ENCODE measurements around the gene MINDY4.

Gene MINDY4

GRCh38 chr7:30931929-30932540 lies 160.8 kb downstream of the MINDY4 start:
- no peak for DNase-seq (ENCODE audit: low read depth in 1 of 2, low spot score in 1 of 2)
- no peak overlapping the region for H3K4me3 ChIP-seq (replicated peaks; ENCODE audit: insufficient read depth, low read length)
- no peaks in the 10 kb centered on the region for H3K27me3 ChIP-seq (ENCODE audit: insufficient read depth, poor library complexity, severe bottlenecking)
- no peak overlapping the region for H3K27ac ChIP-seq (replicated peaks)
- TF ChIP-seq SPI1 (IDR thresholded peaks at IDR 0.05; ENCODE audit: borderline replicate concordance, low read depth) (no peak), POLR2AphosphoS5 (IDR thresholded peaks at IDR 0.05; ENCODE audit: low read depth) (no peak)
- TF ChIP-seq, protein P1, sequence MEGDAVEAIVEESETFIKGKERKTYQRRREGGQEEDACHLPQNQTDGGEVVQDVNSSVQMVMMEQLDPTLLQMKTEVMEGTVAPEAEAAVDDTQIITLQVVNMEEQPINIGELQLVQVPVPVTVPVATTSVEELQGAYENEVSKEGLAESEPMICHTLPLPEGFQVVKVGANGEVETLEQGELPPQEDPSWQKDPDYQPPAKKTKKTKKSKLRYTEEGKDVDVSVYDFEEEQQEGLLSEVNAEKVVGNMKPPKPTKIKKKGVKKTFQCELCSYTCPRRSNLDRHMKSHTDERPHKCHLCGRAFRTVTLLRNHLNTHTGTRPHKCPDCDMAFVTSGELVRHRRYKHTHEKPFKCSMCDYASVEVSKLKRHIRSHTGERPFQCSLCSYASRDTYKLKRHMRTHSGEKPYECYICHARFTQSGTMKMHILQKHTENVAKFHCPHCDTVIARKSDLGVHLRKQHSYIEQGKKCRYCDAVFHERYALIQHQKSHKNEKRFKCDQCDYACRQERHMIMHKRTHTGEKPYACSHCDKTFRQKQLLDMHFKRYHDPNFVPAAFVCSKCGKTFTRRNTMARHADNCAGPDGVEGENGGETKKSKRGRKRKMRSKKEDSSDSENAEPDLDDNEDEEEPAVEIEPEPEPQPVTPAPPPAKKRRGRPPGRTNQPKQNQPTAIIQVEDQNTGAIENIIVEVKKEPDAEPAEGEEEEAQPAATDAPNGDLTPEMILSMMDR (IDR thresholded peaks at IDR 0.05; ENCODE audit: insufficient read depth, low read length): no peak

- H3K4me3 ChIP-seq (replicated peaks; ENCODE audit: insufficient read depth, low read length): no peak overlapping the region
- DNase-seq (ENCODE audit: low read depth in 1 of 2, low spot score in 1 of 2): no peak
- TF ChIP-seq GABPA (IDR thresholded peaks at IDR 0.05; ENCODE audit: low read depth): no peak
- no peak for TF ChIP-seq REST (IDR thresholded peaks at IDR 0.05; ENCODE audit: insufficient replicate concordance, low read depth)
- TF ChIP-seq, protein P1 (IDR thresholded peaks at IDR 0.05; ENCODE audit: insufficient read depth, low read length): no peak
- no peak for TF ChIP-seq POLR2AphosphoS5 (IDR thresholded peaks at IDR 0.05; ENCODE audit: low read depth)
- TF ChIP-seq SPI1 (IDR thresholded peaks at IDR 0.05; ENCODE audit: borderline replicate concordance, low read depth): no peak
- H3K27me3 ChIP-seq (ENCODE audit: insufficient read depth, poor library complexity, severe bottlenecking): no peaks in the 10 kb centered on the region
- no peak overlapping the region for H3K27ac ChIP-seq (replicated peaks)
These were observed 161.3 kb downstream of the MINDY4 start for GRCh38 chr7:30932562-30932961.

DNA sequence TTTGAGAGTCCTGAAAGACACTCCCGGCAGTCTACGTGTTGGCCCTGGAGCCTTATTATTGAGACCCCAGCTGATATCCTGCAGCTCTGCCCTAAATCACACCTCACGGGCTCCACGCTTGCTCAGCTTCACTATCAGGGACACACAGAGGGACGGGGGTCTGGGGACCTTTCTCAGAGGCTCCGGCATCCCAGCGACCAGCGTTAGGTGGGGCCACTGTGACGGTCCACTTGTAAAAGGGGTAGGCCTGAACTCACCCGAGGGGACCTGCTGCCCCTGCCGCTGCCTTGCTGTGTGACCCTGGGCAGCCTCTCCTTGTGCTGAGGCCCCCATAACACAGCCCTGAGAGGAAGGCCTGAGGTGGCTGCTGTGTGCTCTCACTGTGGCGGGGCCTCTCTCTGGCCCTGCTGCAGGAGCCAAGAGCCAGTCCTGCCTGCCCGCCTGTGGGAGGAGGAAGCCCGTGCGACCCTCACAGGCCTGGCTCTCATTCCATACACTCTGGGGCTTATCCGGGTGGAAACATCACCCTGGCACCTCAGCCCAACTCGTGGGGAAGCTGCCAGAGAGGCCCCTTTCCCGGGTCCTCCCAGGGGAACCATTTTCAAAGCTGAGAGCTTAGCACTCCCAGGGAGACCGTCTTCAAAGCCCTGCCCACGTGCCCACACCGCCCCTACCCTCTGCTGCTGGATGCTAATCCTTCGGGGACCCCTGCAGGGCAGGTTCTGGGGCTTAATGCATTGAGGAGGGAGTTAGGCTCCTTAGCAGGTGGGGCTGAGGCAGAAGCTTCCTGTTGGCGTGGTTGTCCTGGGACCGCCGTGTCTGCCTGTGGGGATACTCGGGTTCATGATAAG lies 162.1 kb downstream of the MINDY4 start:
- no peak overlapping the region for H3K27ac ChIP-seq (replicated peaks)
- no peak overlapping the region for H3K4me3 ChIP-seq (replicated peaks; ENCODE audit: insufficient read depth, low read length)
- peaks cover 3% of the 10 kb centered on the region for H3K27me3 ChIP-seq (ENCODE audit: insufficient read depth, poor library complexity, severe bottlenecking)
- DNase-seq (ENCODE audit: low read depth in 1 of 2, low spot score in 1 of 2): no peak
- TF ChIP-seq, protein P1 (IDR thresholded peaks at IDR 0.05; ENCODE audit: insufficient read depth, low read length): no peak
- no peak for TF ChIP-seq POLR2AphosphoS5 (IDR thresholded peaks at IDR 0.05; ENCODE audit: low read depth)
- TF ChIP-seq SPI1 (IDR thresholded peaks at IDR 0.05; ENCODE audit: borderline replicate concordance, low read depth): no peak
- no peak for TF ChIP-seq GABPA (IDR thresholded peaks at IDR 0.05; ENCODE audit: low read depth)
- no peak for TF ChIP-seq REST (IDR thresholded peaks at IDR 0.05; ENCODE audit: insufficient replicate concordance, low read depth)

Measured in HL-60 (cell line).